ENCODE data around the gene OLFML3. TPM values are rescaled to one million over a fixed set of nuclear protein-coding genes. Genes with fewer than 3 reads are reported as not detected.

Gene OLFML3
- total RNA-seq, 1 experiment from 2014 or later = 319 TPM

- no TSS peak for BruUV-seq (replicated peaks)
- Histone ChIP-seq H3K4me3 (ENCODE audit: low read depth, low read length, poor library complexity, severe bottlenecking) (no peak overlapping the region), H3K27me3 (replicated peaks; ENCODE audit: insufficient read depth, low read depth, low read length, poor library complexity) (no peaks in the 10 kb centered on the region), H3K9me3 (ENCODE audit: low read depth, low read length, poor library complexity, severe bottlenecking) (no peaks in the 10 kb centered on the region), H3K36me3 (ENCODE audit: insufficient read depth, low read length, poor library complexity, severe bottlenecking) (no peaks in the 10 kb centered on the region), H3K27ac (ENCODE audit: low read depth, low read length, poor library complexity, severe bottlenecking) (no peak overlapping the region), H3K4me1 (ENCODE audit: insufficient read depth, low read length, poor library complexity, severe bottlenecking) (peaks cover 17% of the 10 kb centered on the region)
- CTCF ChIA-PET = no interaction called here
- POLR2A ChIA-PET (ENCODE audit: low non-redundant PET) = no interaction called here
- no peak for DNase-seq (ENCODE audit: low spot score)
- intact Hi-C loops (cut with micrococcal nuclease; ENCODE audit: unreplicated experiment) = no loop called here
- TF ChIP-seq CTCF (conservative IDR thresholded peaks at IDR 0.05; ENCODE audit: low read depth, low read length) (no peak), EZH2 (IDR thresholded peaks at IDR 0.05; ENCODE audit: borderline replicate concordance, low read depth, low read length, poor library complexity, severe bottlenecking) (no peak)
Observed at GRCh38 chr1:114021665-114022099, 42.4 kb downstream of the OLFML3 start.

- no peak for DNase-seq (ENCODE audit: low spot score)
- Histone ChIP-seq H3K36me3 (ENCODE audit: insufficient read depth, low read length, poor library complexity, severe bottlenecking) (no peaks in the 10 kb centered on the region), H3K4me3 (ENCODE audit: low read depth, low read length, poor library complexity, severe bottlenecking) (no peak overlapping the region), H3K4me1 (ENCODE audit: insufficient read depth, low read length, poor library complexity, severe bottlenecking) (peaks cover 17% of the 10 kb centered on the region), H3K27ac (ENCODE audit: low read depth, low read length, poor library complexity, severe bottlenecking) (no peak overlapping the region), H3K27me3 (replicated peaks; ENCODE audit: insufficient read depth, low read depth, low read length, poor library complexity) (no peaks in the 10 kb centered on the region), H3K9me3 (ENCODE audit: low read depth, low read length, poor library complexity, severe bottlenecking) (no peaks in the 10 kb centered on the region)
- POLR2A ChIA-PET (ENCODE audit: low non-redundant PET) = no interaction called here
- intact Hi-C loops (cut with micrococcal nuclease; ENCODE audit: unreplicated experiment) = no loop called here
- TF ChIP-seq EZH2 (IDR thresholded peaks at IDR 0.05; ENCODE audit: borderline replicate concordance, low read depth, low read length, poor library complexity, severe bottlenecking) = no peak
- no peak for TF ChIP-seq CTCF (conservative IDR thresholded peaks at IDR 0.05; ENCODE audit: low read depth, low read length)
- CTCF ChIA-PET = no interaction called here
- BruUV-seq (replicated peaks) = no TSS peak
Observed at GRCh38 chr1:114022877-114023276, 43.6 kb downstream of the OLFML3 start.

GRCh38 chr1:114023377-114023776 lies 44.1 kb downstream of the OLFML3 start:
- peak; percentile 52 for DNase-seq (ENCODE audit: low spot score)
- Histone ChIP-seq H3K4me3 (ENCODE audit: low read depth, low read length, poor library complexity, severe bottlenecking) (no peak overlapping the region), H3K36me3 (ENCODE audit: insufficient read depth, low read length, poor library complexity, severe bottlenecking) (no peaks in the 10 kb centered on the region), H3K27me3 (replicated peaks; ENCODE audit: insufficient read depth, low read depth, low read length, poor library complexity) (no peaks in the 10 kb centered on the region), H3K27ac (ENCODE audit: low read depth, low read length, poor library complexity, severe bottlenecking) (no peak overlapping the region), H3K9me3 (ENCODE audit: low read depth, low read length, poor library complexity, severe bottlenecking) (no peaks in the 10 kb centered on the region), H3K4me1 (ENCODE audit: insufficient read depth, low read length, poor library complexity, severe bottlenecking) (peaks cover 17% of the 10 kb centered on the region)
- CTCF ChIA-PET = no interaction called here
- TF ChIP-seq CTCF (conservative IDR thresholded peaks at IDR 0.05; ENCODE audit: low read depth, low read length) (no peak), EZH2 (IDR thresholded peaks at IDR 0.05; ENCODE audit: borderline replicate concordance, low read depth, low read length, poor library complexity, severe bottlenecking) (no peak)
- POLR2A ChIA-PET (ENCODE audit: low non-redundant PET) = interaction anchor here (0.6 kb wide), 1 partner anchor 40 kb away, joined by 4 read pairs; no protein-coding TSS in a partner anchor
- intact Hi-C loops (cut with micrococcal nuclease; ENCODE audit: unreplicated experiment) = no loop called here
- no TSS peak for BruUV-seq (replicated peaks)
